GM18861 (cell line): ENCODE results near the gene MRPS31.
"Not testable (repeated sequence)": the region's sequence is repeated elsewhere in the genome, so short reads cannot be mapped to it uniquely, and the experiment has no call there.

ENCODE experiments used
- ATAC-seq: cut with Tn5 transposase; IDR thresholded peaks from one replicate; pipeline ENCODE4 v1.9.1; 2021; ENCODE audit not compliant: unreplicated experiment

The MRPS31 gene

DNA sequence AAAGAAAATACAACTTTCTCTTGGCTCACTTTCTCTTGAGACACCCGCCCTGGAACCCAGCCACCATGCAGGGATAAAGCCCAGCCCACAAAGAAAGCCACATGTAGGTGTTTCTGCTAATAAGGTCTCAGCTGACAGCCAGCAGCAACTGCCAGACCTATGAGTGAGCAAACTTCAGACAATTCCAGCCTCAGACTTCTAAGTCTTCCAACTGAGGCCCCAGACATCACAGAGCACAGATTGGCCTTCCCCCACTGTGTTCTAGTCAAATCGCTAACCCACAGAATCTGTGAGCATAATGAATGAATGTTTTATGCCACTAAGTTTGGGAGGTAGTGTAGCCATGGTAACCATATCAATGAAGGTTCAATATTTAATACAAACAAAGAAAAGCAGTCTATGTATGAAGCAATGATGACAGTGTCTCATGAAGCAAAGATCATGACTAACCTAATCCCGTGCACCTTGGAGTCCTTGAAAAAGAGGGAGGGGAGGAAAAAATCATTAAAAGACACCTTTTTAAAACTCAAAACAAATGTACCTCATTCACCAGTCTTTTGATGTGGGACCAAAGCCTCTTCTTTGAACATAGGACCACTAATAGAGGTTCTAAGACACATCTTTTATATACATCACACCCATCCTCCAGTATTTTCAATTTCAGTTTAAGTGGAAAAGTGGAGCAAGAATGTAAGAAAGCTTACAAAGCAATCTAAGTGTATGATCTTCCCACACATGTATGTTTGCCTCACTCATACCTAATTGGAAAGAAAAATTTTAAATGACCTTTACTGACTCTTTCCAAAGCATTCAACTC is 6.2 kb downstream of the MRPS31 start:
- no peak for ATAC-seq

GRCh38 chr13:40762849-40763248 is 8.1 kb downstream of the MRPS31 start:
- no peak for ATAC-seq

- no peak for ATAC-seq
Measured at GRCh38 chr13:40758811-40759210, 12.2 kb downstream of the MRPS31 start.

DNA sequence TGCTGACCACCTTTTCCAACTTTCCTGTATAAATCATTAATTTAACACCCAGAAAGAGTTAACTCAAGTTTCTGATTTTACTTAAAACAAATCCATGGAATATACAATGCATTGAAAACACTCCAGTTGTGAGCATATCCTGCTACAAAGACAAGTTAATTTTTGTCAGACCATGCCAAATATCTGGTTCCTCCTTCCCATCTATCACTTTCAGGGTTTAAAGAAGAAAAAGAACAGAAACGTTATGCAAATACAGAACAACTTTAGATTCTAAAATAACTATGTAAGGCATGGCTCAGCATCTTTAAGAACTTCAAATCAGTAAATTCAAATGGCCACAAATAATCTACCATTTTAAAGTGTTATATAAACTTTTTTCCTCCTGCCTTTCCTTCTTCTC is 14.9 kb downstream of the MRPS31 start:
- peak; percentile 42 for ATAC-seq

DNA sequence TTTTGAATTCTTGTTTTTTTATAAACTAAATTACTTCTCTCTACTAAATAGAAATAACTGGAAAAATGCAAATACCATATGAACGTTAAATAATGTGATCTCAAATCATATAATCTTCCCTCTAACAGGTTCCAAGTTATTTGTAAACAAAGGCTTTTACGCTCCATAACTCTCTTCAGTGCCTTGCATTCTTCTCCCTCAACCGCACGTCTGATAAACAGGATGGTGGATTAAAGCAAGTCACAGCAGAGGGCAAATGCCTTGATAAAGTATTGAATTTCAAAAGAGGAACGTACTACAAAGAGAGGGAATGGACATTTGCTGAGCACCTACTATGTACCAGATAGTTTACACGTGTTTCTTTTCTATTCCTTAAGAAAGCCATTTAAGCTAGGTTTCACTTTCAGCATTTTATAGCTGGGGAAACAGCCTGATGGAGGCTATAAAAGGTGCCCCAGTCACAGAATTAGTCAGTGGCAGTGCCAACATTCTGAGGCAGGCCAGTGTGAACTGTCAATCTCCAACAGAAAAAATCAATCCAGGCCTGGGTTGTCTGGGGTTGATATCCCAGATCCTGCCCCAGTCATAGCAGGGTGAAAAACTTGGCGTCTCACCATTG is 15.8 kb downstream of the MRPS31 start:
- ATAC-seq, result no peak

DNA sequence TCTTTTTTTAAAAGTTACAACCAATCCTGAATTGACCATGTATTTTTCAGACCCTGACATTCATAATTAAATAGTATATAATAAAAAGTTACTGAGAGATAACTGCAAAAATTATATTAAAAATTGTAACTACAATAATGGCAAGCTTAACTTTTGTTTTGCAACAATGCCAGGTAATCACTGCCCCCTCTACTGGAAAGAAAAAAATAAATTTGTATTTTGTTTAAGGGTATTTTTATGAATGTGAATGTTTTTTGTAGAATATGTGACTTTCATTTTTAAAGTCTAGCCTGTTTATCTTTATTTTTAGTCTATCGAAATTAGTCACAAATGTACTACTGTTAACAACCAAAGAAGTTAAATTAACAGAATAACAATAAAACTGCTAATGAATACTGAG is 21.7 kb downstream of the MRPS31 start:
- no peak for ATAC-seq

GRCh38 chr13:40735232-40735548 is 35.8 kb downstream of the MRPS31 start:
- not testable (repeated sequence) for ATAC-seq

DNA sequence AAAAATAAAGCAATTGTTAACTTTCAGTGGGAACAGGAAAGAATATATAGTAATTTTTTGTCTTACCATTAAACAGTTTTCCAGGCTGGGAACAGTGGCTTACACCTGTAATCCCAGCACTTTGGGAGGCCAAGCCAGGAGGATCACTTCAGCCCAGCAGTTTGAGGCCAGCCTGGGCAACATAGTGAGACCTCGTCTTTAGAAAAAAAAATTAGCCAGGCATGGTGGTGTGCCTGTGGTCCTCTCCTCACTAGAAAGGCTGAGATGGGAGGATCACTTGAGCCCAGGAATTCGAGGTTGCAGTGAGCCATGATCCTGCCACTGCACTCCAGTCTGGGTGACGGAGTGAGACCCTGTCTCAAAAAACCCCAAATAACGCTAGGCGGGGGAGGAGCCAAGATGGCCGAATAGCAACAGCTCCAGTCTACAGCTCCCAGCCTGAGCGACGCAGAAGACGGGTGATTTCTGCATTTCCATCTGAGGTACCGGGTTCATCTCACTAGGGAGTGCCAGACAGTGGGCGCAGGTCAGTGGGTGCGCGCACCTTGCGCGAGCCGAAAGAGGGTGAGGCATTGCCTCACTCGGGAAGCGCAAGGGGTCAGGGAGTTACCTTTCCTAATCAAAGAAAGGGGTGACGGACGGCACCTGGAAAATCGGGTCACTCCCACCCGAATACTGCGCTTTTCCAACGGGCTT is 36.3 kb downstream of the MRPS31 start:
- not testable (repeated sequence) for ATAC-seq

DNA sequence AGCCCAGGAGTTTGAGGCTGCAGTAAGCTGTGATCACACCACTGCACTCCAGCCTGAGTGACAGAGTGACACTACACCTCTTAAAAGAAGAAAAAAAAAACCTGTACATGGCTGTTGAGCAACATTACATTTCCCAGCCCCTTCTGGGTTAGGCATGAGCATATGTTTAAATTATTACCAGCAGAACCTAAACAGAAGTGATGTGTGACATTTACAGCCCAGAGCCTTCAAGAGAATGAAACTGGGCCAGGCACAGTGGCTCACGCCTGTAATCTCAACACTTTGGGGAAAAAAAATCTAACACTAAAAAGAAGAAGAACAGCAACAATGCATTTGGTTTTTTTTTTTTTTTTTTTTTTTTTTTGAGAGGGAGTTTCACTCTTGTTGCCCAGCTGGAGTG is 38.3 kb downstream of the MRPS31 start:
- ATAC-seq, result no peak

- ATAC-seq, result no peak
Measured at GRCh38 chr13:40728595-40728994, 42.4 kb downstream of the MRPS31 start.

GRCh38 chr13:40714433-40714832 is 56.6 kb downstream of the MRPS31 start:
- not testable (repeated sequence) for ATAC-seq

GRCh38 chr13:40706439-40706838 is 64.6 kb downstream of the MRPS31 start:
- peak; percentile 48 for ATAC-seq

DNA sequence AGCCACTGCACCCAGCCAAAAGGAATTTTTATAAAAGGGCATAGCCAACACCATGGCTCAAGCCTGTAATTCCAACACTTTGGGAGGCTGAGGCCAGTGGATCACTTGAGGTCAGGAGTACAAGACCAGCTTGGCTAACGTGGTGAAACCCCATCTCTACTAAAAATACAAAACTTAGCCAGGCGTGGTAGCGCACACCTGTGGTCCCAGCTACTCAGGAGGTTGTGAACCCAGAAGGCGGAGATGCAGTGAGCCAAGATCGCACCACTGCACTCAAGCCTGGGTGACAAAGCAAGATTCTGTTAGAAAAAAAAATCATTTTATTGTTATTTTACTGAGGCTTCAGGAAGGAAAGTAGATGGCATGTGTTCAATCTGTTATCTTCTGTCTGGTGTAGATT is 73.3 kb downstream of the MRPS31 start:
- ATAC-seq, result peak; percentile 43

DNA sequence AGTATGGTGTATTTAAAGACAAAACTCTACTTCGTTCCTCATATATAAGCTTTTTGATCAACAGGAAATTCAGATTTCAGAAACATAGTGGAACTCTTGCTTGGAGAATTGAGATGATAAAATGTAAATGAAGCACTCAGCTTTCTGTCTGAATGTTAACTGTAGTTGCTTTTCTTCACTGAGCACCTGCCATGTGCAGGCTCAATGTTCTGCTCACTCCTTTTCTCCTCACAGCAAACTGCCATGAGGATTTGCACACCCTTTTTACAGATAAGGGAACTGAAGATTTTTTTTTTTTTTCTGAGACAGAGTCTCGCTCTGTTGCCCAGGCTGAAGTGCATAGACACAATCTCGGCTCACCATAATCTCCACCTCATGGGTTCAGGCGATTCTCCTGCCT is 76.6 kb downstream of the MRPS31 start:
- no peak for ATAC-seq

DNA sequence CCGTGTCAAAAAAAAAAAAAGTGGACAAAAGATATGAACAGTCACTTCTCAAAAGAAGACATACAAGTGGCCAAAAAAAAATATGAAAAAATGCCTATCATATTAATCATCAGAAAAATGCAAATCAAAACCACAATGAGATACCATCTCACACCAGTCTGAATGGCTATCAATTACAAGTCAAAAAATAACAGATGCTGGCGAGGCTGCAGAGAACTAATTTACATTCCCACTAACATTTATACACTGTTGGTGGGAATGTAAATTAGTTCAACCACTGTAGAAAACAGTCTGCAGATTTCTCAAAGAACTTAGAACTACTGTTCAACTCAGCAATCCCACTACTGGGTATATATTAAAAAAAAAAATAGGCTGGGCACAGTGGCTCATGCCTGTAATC is 78.0 kb downstream of the MRPS31 start:
- peak; percentile 93 for ATAC-seq

GRCh38 chr13:40688781-40689180 is 82.2 kb downstream of the MRPS31 start:
- ATAC-seq, result no peak

GRCh38 chr13:40682449-40683240 is 88.3 kb downstream of the MRPS31 start:
- ATAC-seq, result no peak

DNA sequence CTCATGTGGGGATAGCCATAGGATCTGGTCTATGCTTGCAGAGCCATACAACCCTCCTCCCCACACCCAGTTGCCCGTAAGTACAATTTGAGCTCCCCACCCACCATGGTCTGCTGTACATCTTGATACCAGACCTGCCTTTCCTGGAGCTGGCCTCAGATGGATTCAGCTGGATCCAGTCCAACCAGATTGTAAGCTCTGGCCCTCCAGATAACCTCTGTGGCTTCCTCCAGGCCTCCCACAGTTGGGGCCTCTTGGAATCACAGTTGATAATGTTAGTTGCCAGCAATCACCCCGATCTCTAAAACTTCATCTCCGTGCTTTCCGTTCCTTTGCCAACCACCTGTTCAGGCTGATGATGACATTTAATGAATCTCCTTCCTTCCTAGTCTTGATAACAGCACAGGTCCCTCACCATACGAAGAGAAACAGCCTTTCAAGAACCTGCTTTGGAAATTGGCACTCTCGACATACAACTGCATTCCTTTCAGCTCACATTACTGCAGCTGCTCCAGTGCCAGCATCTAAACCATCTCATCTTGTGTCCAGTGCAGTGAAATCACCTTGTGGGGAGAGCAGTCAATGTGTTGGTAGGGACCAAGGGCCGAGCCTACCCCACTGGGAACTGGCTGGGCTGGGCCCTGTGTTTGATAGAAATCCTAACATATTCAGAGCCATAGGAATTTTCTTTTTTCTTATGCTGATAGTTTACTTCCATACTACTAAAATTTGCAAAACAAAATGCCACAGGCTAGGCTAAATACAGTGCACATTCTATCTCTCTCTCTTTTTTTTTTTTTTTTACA is 89.4 kb downstream of the MRPS31 start:
- no peak for ATAC-seq

DNA sequence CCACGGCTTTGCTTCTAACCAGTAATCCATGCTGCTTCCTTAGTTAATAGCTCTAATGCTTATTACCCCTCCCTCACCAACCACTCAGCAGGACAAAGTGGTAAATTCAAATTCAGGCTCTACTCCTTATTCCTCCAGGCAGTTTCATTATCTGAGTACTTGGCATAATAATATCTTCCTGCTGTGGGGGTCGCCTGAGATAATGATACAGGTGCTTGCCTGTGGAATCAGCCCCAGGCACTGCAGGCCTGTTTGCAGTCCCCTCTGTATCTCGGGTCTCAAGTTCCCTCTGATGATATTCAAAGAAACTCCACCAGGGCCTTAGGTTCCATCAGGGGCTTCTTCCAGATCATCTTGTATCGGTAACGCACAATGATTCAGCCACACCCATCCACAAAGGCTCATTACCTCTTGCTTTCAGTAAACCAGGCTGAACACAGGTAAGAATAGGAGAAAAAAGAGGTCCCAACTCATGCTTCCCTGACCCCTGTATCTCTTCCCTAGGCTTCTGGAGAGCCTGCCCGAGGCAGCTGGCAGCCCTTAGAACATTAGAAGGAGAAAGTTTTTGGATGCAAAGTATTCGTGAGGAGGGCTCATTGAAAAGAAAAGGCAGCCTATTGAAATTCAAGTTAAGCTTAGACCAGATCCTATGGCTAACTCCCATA is 90.2 kb downstream of the MRPS31 start:
- no peak for ATAC-seq

DNA sequence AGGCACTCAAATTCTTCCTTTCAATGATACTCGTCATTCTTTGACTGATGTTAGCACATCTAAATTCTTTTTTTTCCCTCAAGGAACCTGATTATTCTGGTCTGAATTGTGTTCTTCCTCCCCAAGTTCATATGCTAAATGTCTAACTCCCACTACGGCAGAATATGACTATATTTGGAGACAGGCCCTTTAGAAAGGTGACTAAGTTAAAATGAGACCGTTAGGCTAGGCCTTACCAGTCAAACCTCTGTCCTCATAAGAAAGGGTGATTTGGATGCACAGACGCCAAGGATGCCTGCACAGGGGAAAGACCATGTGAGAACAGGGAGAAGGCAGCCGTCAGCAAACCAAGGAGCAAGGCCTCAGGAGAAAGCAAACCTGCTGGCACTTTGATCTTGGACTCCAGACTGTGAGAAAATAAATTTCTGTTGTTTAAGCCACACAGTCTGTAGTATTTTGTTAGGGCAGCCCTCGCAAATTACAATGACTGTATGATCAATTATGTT is 91.5 kb downstream of the MRPS31 start:
- ATAC-seq, result no peak
